ENCODE data around the gene FGFBP2. TPM values are rescaled to one million over a fixed set of nuclear protein-coding genes. Genes with fewer than 3 reads are reported as not detected.

FGFBP2 gene
- total RNA-seq, 6 experiments from 2014 or later: 0.29 to 1.4 (median 0.92) TPM; not detected in 3

DNA sequence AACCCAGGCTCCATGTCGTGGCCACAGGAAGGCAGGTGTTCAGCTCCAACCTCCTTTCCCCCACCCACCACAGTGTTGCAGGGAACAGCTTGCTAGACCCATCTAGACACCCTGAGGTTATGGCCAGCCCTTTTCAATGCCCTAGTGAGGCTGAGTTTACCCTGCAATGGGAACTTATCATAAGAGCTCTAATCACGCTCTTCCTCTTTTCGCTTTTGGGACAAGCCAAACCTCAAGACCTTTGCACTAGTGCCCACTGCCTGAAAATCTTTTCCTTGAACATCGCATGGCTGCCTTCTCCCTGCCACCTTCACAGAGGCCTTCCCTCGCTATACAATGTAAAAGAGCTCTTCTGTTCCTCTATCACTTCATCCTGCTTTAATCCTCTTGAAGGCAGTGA is 2.4 kb upstream of the FGFBP2 start:
- H3K9me3 ChIP-seq: no peaks in the 10 kb centered on the region
- no peaks in the 10 kb centered on the region for H3K27me3 ChIP-seq
- TF ChIP-seq CTCF (IDR thresholded peaks at IDR 0.05) (no peak), POLR2A (IDR thresholded peaks at IDR 0.05) (no peak)
- intact Hi-C loops (cut with DNase I): no loop called here
- no peak for DNase-seq
- H3K36me3 ChIP-seq: no peaks in the 10 kb centered on the region
- WGBS (ENCODE audit: insufficient coverage, low coverage, low lambda C conversion rate, missing lambda C conversion rate): 60% methylated on average over 5 of the region's 5 CpGs
- ATAC-seq: no peak
- H3K27ac ChIP-seq: no peak overlapping the region
- no peaks in the 10 kb centered on the region for H3K4me1 ChIP-seq
- H3K4me3 ChIP-seq: no peak overlapping the region

GRCh38 chr4:15964159-15964558 is 1.2 kb upstream of the FGFBP2 start:
- Histone ChIP-seq H3K4me1 (no peaks in the 10 kb centered on the region), H3K27ac (no peak overlapping the region), H3K27me3 (no peaks in the 10 kb centered on the region), H3K9me3 (no peaks in the 10 kb centered on the region), H3K4me3 (no peak overlapping the region), H3K36me3 (no peaks in the 10 kb centered on the region)
- no peak for TF ChIP-seq CTCF (IDR thresholded peaks at IDR 0.05)
- TF ChIP-seq POLR2A (IDR thresholded peaks at IDR 0.05): no peak
- ATAC-seq (no peak), DNase-seq (no peak)
- 74% methylated on average over 5 of the region's 5 CpGs for WGBS (ENCODE audit: insufficient coverage, low coverage, low lambda C conversion rate, missing lambda C conversion rate)
- intact Hi-C loops (cut with DNase I): no loop called here

GRCh38 chr4:15963576-15963975 is 601 bp upstream of the FGFBP2 start:
- Histone ChIP-seq H3K36me3 (no peaks in the 10 kb centered on the region), H3K27ac (no peak overlapping the region), H3K27me3 (no peaks in the 10 kb centered on the region), H3K4me1 (no peaks in the 10 kb centered on the region), H3K4me3 (no peak overlapping the region), H3K9me3 (no peaks in the 10 kb centered on the region)
- intact Hi-C loops (cut with DNase I): no loop called here
- no peak for TF ChIP-seq CTCF (IDR thresholded peaks at IDR 0.05)
- no peak for TF ChIP-seq POLR2A (IDR thresholded peaks at IDR 0.05)
- 46% methylated on average over 3 of the region's 4 CpGs for WGBS (ENCODE audit: insufficient coverage, low coverage, low lambda C conversion rate, missing lambda C conversion rate)
- ATAC-seq: peak in 2 of 4 donors; percentile 10 to 34
- DNase-seq: no peak

DNA sequence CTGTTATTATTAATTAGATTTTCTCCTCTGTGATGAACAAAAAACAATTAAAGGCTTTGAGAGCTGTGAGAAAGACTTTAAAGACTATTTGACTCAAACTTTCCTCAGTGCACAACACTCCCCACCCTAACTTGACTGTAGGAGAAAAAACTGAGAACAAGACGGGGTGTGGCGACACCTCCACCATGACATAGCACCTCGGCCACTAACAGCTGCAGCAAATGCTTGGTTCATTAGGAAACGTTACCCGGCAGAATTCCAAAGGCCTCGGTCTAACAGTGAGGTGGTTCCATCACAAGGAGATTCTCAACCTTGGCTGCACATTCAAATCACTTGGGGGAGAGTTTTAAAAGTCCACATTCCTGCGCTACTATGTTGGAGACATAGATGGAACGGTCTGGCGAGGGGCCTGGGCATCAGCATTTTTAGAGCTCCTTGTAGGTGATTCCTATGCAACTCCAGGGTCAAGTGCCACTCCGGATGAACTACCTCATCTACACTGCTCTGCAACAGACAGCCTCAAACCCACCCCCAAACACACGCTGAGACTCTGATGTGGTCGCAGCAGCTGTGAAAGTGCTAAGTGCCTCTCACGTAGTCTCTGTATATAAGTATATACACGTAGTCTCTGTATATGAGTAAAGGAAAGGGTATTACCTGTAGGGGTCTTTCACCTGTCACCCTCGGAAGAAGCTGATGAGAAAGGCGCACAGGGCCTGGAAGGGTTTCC is 1.0 kb downstream of the FGFBP2 start:
- no peak for TF ChIP-seq POLR2A (IDR thresholded peaks at IDR 0.05)
- TF ChIP-seq CTCF (IDR thresholded peaks at IDR 0.05): no peak
- H3K27me3 ChIP-seq: no peaks in the 10 kb centered on the region
- no peak overlapping the region for H3K4me3 ChIP-seq
- DNase-seq: no peak
- H3K36me3 ChIP-seq: no peaks in the 10 kb centered on the region
- no peaks in the 10 kb centered on the region for H3K9me3 ChIP-seq
- no peak for ATAC-seq
- no peak overlapping the region for H3K27ac ChIP-seq
- 66% methylated on average over 13 of the region's 16 CpGs for WGBS (ENCODE audit: insufficient coverage, low coverage, low lambda C conversion rate, missing lambda C conversion rate)
- H3K4me1 ChIP-seq: no peaks in the 10 kb centered on the region
- intact Hi-C loops (cut with DNase I): no loop called here
